HG02943 (cell line): ENCODE data around the gene SCAF1.
A peak's percentile ranks its signal among the peaks of the same experiment; 100 is the strongest.

Experiments
- ATAC-seq: cut with Tn5 transposase; IDR thresholded peaks from one replicate; pipeline ENCODE4 v1.9.1; 2021; ENCODE audit warnings: mild to moderate bottlenecking, low read depth, moderate library complexity; ENCODE audit not compliant: unreplicated experiment

The SCAF1 gene, protein sequence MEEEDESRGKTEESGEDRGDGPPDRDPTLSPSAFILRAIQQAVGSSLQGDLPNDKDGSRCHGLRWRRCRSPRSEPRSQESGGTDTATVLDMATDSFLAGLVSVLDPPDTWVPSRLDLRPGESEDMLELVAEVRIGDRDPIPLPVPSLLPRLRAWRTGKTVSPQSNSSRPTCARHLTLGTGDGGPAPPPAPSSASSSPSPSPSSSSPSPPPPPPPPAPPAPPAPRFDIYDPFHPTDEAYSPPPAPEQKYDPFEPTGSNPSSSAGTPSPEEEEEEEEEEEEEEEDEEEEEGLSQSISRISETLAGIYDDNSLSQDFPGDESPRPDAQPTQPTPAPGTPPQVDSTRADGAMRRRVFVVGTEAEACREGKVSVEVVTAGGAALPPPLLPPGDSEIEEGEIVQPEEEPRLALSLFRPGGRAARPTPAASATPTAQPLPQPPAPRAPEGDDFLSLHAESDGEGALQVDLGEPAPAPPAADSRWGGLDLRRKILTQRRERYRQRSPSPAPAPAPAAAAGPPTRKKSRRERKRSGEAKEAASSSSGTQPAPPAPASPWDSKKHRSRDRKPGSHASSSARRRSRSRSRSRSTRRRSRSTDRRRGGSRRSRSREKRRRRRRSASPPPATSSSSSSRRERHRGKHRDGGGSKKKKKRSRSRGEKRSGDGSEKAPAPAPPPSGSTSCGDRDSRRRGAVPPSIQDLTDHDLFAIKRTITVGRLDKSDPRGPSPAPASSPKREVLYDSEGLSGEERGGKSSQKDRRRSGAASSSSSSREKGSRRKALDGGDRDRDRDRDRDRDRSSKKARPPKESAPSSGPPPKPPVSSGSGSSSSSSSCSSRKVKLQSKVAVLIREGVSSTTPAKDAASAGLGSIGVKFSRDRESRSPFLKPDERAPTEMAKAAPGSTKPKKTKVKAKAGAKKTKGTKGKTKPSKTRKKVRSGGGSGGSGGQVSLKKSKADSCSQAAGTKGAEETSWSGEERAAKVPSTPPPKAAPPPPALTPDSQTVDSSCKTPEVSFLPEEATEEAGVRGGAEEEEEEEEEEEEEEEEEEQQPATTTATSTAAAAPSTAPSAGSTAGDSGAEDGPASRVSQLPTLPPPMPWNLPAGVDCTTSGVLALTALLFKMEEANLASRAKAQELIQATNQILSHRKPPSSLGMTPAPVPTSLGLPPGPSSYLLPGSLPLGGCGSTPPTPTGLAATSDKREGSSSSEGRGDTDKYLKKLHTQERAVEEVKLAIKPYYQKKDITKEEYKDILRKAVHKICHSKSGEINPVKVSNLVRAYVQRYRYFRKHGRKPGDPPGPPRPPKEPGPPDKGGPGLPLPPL

DNA sequence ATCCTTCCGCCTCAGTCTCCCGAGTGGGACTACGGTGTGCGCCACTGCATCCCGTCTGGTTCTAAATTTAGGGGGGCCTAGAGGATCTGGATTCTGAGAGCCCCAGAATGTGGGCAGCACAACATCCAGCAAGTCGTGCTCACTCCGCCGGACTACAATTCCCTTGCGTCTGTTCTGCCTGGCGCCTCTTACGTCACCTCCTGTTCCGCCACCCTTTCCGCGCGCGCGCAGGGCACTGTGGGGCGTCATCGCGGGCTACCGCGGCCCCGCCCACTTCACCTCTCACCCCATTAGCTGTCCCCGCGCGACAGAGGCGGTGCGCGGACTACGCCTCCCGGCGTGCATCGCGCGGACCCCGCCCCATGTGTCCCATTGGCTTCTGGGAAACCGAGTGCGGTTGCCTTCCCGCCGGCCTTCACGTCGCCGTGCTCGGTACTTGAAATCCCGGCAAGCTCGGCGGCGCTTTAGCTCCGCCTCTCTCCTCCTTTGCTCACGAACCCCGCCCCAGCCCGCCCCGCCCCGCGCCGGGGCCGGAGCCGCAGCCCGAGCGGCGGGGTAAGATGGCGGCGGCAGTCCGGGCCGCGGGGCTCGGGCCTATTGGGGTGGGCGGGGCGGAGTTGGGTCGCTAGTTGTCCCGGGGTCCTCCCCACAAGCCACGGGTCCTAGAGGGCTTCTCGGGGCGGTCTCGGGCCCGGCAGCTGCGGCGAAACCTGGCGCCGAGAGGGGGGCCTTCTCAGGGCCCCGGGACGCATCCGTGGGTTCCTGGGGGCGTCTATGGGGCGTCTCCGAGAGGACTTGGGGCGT is at the start of gene SCAF1:
TSS of gene SCAF1 (plus strand) at position 522 of the 804 bp plus-strand sequence. CDS start 2,818 bp downstream, outside the sequence.
- peak; percentile 51 for ATAC-seq

- no peak for ATAC-seq
Observed at GRCh38 chr19:49592486-49593232, 49.4 kb upstream of the SCAF1 start.

GRCh38 chr19:49593233-49594113 is 48.5 kb upstream of the SCAF1 start:
- ATAC-seq = no peak

- ATAC-seq = no peak
Observed at GRCh38 chr19:49594157-49594992, 47.6 kb upstream of the SCAF1 start.

DNA sequence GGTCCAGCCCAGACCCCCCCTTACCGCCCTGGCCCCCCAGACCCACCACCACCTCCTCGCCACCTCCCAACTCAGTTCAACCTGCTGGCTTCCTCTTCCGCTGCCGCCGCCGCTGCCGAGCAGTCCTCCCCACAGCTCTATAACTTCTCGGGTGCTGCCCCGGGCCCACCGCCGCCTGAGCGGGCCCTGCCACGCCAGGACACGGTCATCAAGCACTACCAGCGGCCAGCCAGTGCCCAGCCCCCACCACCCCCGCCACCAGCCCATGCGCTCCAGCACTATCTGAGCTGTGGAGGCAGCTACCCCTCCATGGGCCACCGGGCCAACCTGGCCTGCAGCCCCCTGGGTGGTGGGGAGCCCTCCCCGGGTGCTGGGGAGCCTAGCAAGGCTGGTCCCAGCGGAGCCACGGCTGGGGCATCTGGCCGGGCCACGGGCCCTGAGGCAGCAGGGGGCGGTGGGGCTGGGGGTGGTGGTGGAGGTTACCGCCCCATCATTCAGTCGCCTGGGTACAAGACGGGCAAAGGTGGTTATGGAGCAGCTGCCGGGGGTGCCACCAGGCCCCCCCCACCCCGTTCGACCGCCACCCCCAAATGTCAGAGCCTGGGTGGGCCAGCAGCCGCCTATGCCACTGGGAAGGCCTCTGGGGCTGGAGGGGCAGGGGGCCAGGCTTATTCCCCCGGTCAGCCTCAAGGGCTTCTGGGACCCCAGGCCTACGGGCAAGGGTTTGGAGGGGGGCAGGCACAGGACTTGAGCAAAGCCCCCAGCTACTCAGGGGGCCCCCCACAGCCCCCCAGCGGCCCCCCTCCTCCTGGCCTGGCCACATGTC is 46.8 kb upstream of the SCAF1 start:
- no peak for ATAC-seq

DNA sequence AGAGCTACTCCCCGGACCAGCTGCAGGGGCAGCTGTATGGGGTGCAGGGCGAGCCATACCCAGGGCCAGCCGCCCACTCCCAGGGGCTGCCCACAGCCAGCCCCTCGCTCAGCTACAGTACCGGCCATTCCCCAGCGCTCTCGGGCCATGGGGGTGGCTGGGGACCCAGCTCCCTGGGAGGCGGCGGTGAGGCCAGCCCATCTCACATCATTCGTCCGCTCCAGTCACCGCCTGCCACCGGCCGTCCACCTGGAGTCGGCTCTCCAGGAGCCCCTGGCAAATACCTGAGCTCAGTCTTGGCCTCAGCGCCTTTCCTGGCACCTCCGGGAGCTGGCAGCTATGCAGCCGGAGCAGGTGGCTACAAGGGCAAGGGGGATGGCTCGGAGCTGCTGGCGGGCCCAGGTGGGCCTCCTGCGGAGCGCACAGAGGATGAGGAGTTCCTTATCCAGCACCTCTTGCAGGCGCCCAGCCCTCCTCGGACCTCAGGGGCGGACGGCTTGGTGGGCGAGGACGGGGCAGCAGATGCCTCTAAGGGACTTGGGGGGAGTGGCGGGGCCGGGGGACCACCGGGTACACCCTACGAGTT is 46.1 kb upstream of the SCAF1 start:
- no peak for ATAC-seq

DNA sequence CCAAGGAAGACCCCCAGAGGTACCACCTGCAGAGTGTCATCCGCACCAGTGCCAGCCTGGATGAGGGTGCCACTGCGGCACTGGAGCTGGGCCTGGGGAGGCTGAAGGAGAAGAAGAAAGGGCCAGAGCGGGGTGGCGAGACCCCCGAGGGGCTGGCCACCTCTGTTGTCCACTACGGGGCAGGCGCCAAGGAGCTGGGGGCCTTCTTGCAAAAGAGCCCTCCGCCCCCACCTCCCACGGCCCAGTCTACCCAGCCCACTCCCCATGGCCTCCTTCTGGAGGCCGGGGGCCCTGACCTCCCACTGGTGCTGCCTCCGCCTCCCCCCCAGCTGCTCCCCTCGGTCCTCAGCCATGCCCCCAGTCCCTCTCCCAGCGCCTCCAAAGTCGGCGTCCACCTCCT is 45.6 kb upstream of the SCAF1 start:
- no peak for ATAC-seq

- ATAC-seq = no peak
Observed at GRCh38 chr19:49596954-49597702, 44.9 kb upstream of the SCAF1 start.

DNA sequence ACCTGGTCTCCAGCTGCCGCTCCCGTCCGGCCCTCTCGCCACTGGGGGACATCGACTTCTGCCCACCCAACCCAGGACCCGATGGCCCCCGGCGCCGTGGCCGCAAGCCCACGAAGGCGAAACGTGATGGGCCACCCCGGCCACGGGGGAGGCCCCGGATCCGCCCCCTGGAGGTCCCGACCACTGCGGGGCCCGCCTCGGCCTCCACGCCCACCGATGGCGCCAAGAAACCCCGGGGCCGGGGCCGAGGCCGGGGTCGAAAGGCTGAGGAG is 44.4 kb upstream of the SCAF1 start:
- no peak for ATAC-seq

DNA sequence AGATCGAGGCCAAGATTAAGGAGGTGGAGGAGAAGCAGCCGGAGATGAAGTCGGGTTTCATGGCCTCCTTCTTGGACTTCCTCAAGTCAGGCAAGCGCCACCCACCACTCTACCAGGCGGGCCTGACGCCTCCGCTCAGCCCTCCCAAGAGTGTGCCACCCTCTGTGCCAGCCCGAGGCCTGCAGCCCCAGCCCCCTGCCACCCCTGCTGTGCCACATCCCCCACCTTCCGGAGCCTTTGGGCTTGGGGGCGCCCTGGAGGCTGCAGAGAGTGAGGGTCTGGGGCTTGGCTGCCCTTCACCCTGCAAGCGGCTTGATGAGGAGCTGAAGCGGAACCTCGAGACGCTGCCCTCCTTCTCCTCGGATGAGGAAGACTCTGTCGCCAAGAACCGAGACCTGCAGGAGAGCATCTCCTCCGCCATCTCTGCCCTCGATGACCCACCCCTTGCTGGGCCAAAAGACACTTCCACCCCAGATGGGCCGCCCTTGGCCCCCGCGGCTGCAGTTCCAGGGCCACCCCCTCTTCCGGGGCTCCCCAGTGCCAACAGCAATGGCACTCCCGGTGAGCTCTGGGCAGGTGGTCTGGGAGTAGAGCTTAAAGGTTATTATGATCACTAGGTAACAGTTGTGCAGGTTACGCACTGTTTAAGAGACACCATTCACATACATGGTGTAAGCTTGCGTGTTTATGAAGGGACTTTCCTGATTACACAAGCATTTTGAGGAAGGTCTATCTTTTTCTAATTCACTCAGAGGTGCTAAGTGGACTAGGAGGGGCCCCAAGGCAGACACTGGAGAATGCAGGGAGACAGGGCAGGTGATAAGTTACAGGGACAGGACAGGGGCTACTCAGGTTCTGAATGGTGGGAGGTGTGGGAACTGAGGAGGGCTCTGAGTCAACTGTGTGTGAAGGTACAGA is 42.4 kb upstream of the SCAF1 start:
- ATAC-seq = no peak

GRCh38 chr19:49601482-49602038 is 40.4 kb upstream of the SCAF1 start:
- ATAC-seq = no peak

DNA sequence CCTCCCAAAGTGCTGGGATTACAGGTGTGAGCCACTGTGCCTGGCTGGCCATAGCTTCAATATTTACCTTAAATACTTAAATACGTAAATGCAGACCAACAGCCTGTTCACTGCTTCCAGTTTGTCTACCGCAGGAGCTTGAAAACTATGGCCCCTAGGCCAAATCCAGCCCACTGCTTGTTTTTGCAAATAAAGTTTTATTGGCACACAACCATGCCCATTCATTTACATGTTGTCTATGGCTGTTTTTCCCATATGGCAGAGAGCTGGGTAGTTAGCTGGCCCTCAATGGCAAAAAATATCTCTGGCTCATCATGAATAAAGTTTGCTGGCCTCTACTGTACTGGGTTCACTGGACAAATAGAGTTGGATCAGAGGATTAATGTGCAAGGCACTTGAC is 39.2 kb upstream of the SCAF1 start:
- no peak for ATAC-seq

DNA sequence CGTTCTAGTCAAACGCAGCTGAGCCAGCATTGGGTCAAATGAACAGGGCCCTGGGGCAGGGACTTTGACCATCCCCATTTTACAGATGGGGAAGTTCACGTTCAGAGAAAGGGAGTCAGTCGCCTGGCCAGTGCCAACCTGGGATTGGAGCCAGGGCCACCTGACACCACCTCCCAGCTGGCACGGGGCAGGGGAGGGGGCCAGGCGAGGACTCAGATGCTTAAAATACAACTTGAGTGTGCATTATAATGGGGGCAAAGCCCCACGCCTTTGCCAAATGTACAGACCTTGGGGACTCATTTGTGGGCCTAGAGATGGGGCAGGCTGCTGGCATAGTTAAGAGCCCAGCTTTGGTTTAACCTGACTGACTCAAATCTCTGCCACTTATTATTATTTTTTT is 36.4 kb upstream of the SCAF1 start:
- no peak for ATAC-seq

DNA sequence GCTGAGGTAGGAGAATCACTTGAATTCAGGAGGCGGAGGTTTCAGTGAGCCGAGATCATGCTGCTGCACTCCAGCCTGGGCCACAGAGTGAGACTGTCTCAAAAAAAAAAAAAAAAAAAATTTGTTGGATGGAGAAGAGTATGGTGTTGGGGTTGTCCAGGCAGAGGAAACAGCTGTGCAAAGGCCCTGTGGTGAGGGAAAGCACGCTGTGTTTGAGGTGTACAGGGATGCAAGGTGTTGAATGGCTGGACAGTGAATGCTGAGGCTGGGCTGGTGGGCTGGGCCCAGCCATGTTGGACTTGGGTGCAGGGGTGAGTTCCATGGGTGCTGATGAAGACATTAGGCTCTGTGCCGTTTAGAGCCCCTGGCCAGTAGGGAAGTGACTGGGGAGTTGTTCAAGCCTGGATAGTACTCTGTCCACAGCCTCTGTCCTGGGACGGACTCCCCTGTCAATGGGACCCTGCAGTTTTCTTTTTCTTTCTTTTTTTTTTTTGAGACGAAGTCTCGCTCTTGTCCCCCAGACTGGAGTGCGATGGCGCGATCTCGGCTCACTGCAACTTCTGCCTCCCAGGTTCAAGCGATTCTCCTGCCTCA is 32.4 kb upstream of the SCAF1 start:
- ATAC-seq = no peak
